Cardiac septum (tissue), 1 donor: ENCODE results near the gene KCNK4. TPM values are rescaled to one million over a fixed set of nuclear protein-coding genes. Genes with fewer than 3 reads are reported as not detected.

Experiments used
- DNase-seq: peaks from one replicate; pipeline ENCODE4 v3.0.0-alpha.2; 2020; ENCODE audit warnings: low spot score
- intact Hi-C: fragments of 100-400 bp; cut with DNase I; formaldehyde crosslinking; loops from one replicate; pipeline ENCODE4 v1.14.0; 2022
- total RNA-seq: library from RNA; stranded (reverse); fragmentation: NEBNext Ultra II Directional; extraction: Animal tissue kit (Norgen Biotek cat#: 25700); gene quantifications from one replicate; pipeline ENCODE4 v1.2.1, GENCODE V29; 2021
- donor health status: DM: no; HTN: no; CAD: no.

The KCNK4 gene
- total RNA-seq, 1 donor from 2014 or later: not detected

- DNase-seq: no peak
- intact Hi-C loops: loop anchor here (1.0 to 2.0 kb wide), 2 partner anchors 16 to 19 kb away; partner anchors contain the start of gene ESRRA
Measured at GRCh38 chr11:64285885-64286800, 5.0 kb upstream of the KCNK4 start.

- intact Hi-C loops: no loop called here
Measured at GRCh38 chr11:64286801-64287159, 4.3 kb upstream of the KCNK4 start.

GRCh38 chr11:64287676-64288352 lies 3.3 kb upstream of the KCNK4 start:
- intact Hi-C loops: no loop called here
- no peak for DNase-seq

More at GRCh38 chr11:64286801-64287159, 4.3 kb upstream of the KCNK4 start:
- DNase-seq: no peak

GRCh38 chr11:64288353-64288750 lies 2.8 kb upstream of the KCNK4 start:
- DNase-seq: no peak
- intact Hi-C loops: no loop called here

- no peak for DNase-seq
Measured at GRCh38 chr11:64289002-64289564, 2.0 kb upstream of the KCNK4 start.

GRCh38 chr11:64290352-64291261 lies 495 bp upstream of the KCNK4 start:
- intact Hi-C loops: no loop called here
- no peak for DNase-seq

More at GRCh38 chr11:64289002-64289564, 2.0 kb upstream of the KCNK4 start:
- intact Hi-C loops: no loop called here

GRCh38 chr11:64291752-64292459 lies 804 bp downstream of the KCNK4 start:
- intact Hi-C loops: no loop called here
- DNase-seq: no peak

GRCh38 chr11:64292460-64293254 lies 1.6 kb downstream of the KCNK4 start:
- no peak for DNase-seq
- intact Hi-C loops: no loop called here

GRCh38 chr11:64294774-64295173 lies 3.7 kb downstream of the KCNK4 start:
- DNase-seq: no peak
- intact Hi-C loops: no loop called here

- intact Hi-C loops: no loop called here
- DNase-seq: no peak
Measured at GRCh38 chr11:64295760-64296159, 4.7 kb downstream of the KCNK4 start.

GRCh38 chr11:64296236-64296635 lies 5.1 kb downstream of the KCNK4 start:
- DNase-seq: no peak
- intact Hi-C loops: no loop called here

- intact Hi-C loops: no loop called here
- no peak for DNase-seq
Measured at GRCh38 chr11:64296830-64297698, 6.0 kb downstream of the KCNK4 start.

- intact Hi-C loops: no loop called here
- DNase-seq: no peak
Measured at GRCh38 chr11:64297699-64298358, 6.7 kb downstream of the KCNK4 start.

- DNase-seq: no peak
- intact Hi-C loops: no loop called here
Measured at GRCh38 chr11:64298966-64299846, 8.1 kb downstream of the KCNK4 start.

- intact Hi-C loops: loop anchor here (2.0 to 5.0 kb wide), 3 partner anchors 33 to 95 kb away; partner anchors contain the start of gene PLCB3
- DNase-seq: no peak
Measured at GRCh38 chr11:64299847-64300648, 8.9 kb downstream of the KCNK4 start, which contains the start of gene CATSPERZ. CATSPERZ (plus strand) TSS chr11:64300358; CDS start chr11:64300411, 53 bp downstream.
